ENCODE measurements around the gene RIPK1.

RIPK1 gene

DNA sequence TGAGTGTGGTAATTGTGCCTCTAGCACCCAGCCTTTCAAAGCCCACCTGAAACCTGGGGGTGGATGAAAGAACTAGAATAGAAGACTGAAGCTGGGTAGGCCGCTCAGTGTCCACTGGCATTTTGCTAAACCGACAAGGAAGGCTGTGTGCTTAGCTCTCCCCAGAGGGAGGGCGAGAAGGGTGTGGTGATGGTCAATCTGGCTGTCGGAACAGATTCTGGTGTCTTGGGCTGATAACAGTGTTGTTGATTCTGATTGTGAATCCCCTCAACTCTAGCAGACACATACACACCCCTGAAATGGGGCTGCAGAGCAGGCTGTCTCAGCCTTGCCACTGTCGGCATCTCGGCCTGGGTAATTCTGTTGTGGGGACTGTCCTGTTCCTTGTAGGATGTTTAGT lies 46.1 kb downstream of the RIPK1 start:
- H3K36me3 ChIP-seq (ENCODE audit: control insufficient read depth, insufficient read depth, low read length), result 0 out of 2 replicates have a peak, but pooled peaks cover 2% of the 10 kb centered on the region
- no CpG with 5 or more reads among the region's 6 CpGs for WGBS (ENCODE audit: insufficient coverage, insufficient read length)
- H3K27ac ChIP-seq (ENCODE audit: low read length), result no peak overlapping the region
- H3K4me1 ChIP-seq (ENCODE audit: control insufficient read depth, insufficient read depth, low read length), result no peaks in the 10 kb centered on the region
- H3K27me3 ChIP-seq (ENCODE audit: control insufficient read depth, insufficient read depth, low read length), result no peaks in the 10 kb centered on the region
- no peak for DNase-seq (ENCODE audit: low read depth, low spot score)
- no peaks in the 10 kb centered on the region for H3K9me3 ChIP-seq (ENCODE audit: control insufficient read depth, insufficient read depth, low read length)
- no peak overlapping the region for H3K4me3 ChIP-seq (ENCODE audit: low read length)

DNA sequence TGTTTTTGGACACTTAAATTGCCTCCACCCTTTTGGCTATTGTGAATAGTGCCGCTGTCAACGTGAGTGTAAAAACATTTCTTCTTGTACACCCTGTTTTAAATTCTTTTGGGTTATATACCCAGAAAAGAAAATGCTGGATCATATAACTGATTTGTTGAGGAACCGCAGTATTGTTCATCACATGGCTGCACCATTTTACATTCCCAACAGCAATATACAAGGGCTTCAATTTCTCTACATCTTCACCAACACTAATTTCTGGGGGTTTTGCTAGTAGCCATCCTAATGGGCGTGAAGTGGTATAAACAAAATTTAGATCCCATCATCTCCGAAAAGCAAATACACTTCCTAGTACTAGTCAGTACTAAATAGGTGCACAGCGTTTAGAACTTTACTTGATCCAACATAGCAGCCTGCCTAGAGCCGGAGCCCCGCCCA lies 49.6 kb downstream of the RIPK1 start:
- Histone ChIP-seq H3K36me3 (ENCODE audit: control insufficient read depth, insufficient read depth, low read length) (no peaks in the 10 kb centered on the region), H3K27ac (ENCODE audit: low read length) (no peak overlapping the region), H3K9me3 (ENCODE audit: control insufficient read depth, insufficient read depth, low read length) (no peaks in the 10 kb centered on the region), H3K4me1 (ENCODE audit: control insufficient read depth, insufficient read depth, low read length) (no peaks in the 10 kb centered on the region), H3K27me3 (ENCODE audit: control insufficient read depth, insufficient read depth, low read length) (no peaks in the 10 kb centered on the region), H3K4me3 (ENCODE audit: low read length) (peak overlapping the region; percentile 63; the same call in 1 of the 2 replicates)
- DNase-seq (ENCODE audit: low read depth, low spot score), result no peak
- WGBS (ENCODE audit: insufficient coverage, insufficient read length), result no CpG with 5 or more reads among the region's 8 CpGs

DNA sequence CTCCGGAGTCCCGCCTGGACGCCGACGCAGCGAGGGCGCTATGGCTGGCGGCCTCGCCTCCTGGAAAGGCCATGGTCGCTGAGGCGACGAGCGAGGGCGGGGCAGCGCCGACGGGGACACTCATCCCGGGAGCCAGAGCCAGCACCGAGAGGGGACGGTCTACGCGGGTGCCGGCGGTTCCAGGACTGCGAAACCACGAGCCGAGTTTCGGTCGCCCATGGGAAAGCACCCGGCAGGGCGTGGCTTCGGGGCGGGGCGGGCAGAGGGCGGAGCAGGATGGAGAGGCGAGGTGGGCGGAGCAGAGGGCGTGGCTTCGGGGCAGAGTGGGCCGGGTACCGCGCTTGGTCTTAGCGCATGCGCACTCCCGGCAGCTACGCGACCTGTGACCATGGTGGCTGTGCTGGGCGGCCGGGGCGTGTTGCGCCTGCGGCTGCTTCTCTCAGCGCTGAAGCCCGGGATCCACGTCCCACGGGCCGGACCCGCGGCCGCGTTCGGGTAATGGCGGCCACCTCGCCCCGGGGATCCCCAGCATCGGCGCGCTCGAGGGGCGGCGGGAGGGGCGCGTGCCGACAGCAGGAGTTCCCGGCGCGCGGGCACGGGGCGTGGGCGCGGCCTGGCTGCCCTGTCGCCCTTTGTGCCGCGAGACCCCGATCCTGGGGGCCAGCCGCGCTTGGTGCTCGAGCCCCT lies 50.2 kb downstream of the RIPK1 start, which contains the start of gene BPHL:
Gene BPHL, plus strand, starts transcription at position 359 of the 687 bp plus-strand sequence. Its CDS starts 30 bp downstream, at position 389.
- Histone ChIP-seq H3K4me1 (ENCODE audit: control insufficient read depth, insufficient read depth, low read length) (no peaks in the 10 kb centered on the region), H3K27me3 (ENCODE audit: control insufficient read depth, insufficient read depth, low read length) (no peaks in the 10 kb centered on the region), H3K27ac (ENCODE audit: low read length) (no peak within 1 kb of the TSS), H3K9me3 (ENCODE audit: control insufficient read depth, insufficient read depth, low read length) (no peaks in the 10 kb centered on the region), H3K4me3 (ENCODE audit: low read length) (peak within 1 kb of the TSS; percentile 63), H3K36me3 (ENCODE audit: control insufficient read depth, insufficient read depth, low read length) (no peaks in the 10 kb centered on the region)
- peak; percentile 82 for DNase-seq (ENCODE audit: low read depth, low spot score)
- no CpG with 5 or more reads among the region's 89 CpGs for WGBS (ENCODE audit: insufficient coverage, insufficient read length)

GRCh38 chr6:3119040-3119723 lies 50.9 kb downstream of the RIPK1 start:
- H3K27me3 ChIP-seq (ENCODE audit: control insufficient read depth, insufficient read depth, low read length), result no peaks in the 10 kb centered on the region
- no peak overlapping the region for H3K27ac ChIP-seq (ENCODE audit: low read length)
- no peaks in the 10 kb centered on the region for H3K4me1 ChIP-seq (ENCODE audit: control insufficient read depth, insufficient read depth, low read length)
- WGBS (ENCODE audit: insufficient coverage, insufficient read length), result no CpG with 5 or more reads among the region's 19 CpGs
- H3K9me3 ChIP-seq (ENCODE audit: control insufficient read depth, insufficient read depth, low read length), result no peaks in the 10 kb centered on the region
- no peaks in the 10 kb centered on the region for H3K36me3 ChIP-seq (ENCODE audit: control insufficient read depth, insufficient read depth, low read length)
- DNase-seq (ENCODE audit: low read depth, low spot score), result no peak
- peak overlapping the region; percentile 63 for H3K4me3 ChIP-seq (ENCODE audit: low read length)

DNA sequence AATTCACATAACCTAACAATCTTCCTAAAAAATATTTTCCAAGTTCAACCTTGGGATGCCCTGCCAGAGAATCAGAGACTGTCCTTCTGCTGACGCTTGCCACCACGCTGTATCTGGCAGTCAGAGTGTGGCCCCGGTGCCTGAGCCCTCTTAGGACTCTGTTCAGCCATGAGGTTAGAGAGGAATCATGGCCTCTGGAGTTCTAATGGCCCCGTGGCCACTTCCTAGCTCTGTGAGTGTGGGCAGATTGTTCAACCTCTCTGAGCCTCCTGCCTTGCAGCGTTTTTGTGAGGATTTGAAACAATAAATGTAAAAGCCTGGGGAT lies 52.4 kb downstream of the RIPK1 start:
- H3K4me3 ChIP-seq (ENCODE audit: low read length), result no peak overlapping the region
- WGBS (ENCODE audit: insufficient coverage, insufficient read length), result no CpG with 5 or more reads among the region's 5 CpGs
- no peaks in the 10 kb centered on the region for H3K36me3 ChIP-seq (ENCODE audit: control insufficient read depth, insufficient read depth, low read length)
- no peaks in the 10 kb centered on the region for H3K4me1 ChIP-seq (ENCODE audit: control insufficient read depth, insufficient read depth, low read length)
- no peak for DNase-seq (ENCODE audit: low read depth, low spot score)
- H3K9me3 ChIP-seq (ENCODE audit: control insufficient read depth, insufficient read depth, low read length), result no peaks in the 10 kb centered on the region
- no peaks in the 10 kb centered on the region for H3K27me3 ChIP-seq (ENCODE audit: control insufficient read depth, insufficient read depth, low read length)
- H3K27ac ChIP-seq (ENCODE audit: low read length), result no peak overlapping the region

DNA sequence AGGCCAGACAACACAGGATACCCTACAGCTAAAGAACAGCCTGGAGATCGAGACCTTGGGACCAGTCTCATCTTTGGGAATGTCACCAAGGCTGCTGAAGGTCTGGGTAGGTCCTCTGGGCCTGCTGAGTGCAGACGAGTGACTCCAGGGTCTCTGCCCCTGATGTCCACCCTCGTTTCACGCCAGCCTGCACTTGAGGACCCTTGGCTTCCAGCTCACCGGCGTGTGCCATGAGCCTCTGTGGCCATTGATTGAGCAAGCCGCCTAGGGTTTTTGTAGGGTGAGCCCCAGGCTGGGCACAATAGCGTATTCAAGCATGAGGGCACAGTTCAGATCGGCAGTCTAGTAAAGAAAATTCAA lies 54.5 kb downstream of the RIPK1 start:
- no peak overlapping the region for H3K4me3 ChIP-seq (ENCODE audit: low read length)
- no peak for DNase-seq (ENCODE audit: low read depth, low spot score)
- H3K27ac ChIP-seq (ENCODE audit: low read length), result no peak overlapping the region
- no CpG with 5 or more reads among the region's 9 CpGs for WGBS (ENCODE audit: insufficient coverage, insufficient read length)
- H3K27me3 ChIP-seq (ENCODE audit: control insufficient read depth, insufficient read depth, low read length), result no peaks in the 10 kb centered on the region
- H3K9me3 ChIP-seq (ENCODE audit: control insufficient read depth, insufficient read depth, low read length), result no peaks in the 10 kb centered on the region
- no peaks in the 10 kb centered on the region for H3K36me3 ChIP-seq (ENCODE audit: control insufficient read depth, insufficient read depth, low read length)
- no peaks in the 10 kb centered on the region for H3K4me1 ChIP-seq (ENCODE audit: control insufficient read depth, insufficient read depth, low read length)

- DNase-seq (ENCODE audit: low read depth, low spot score), result no peak
- H3K27me3 ChIP-seq (ENCODE audit: control insufficient read depth, insufficient read depth, low read length), result no peaks in the 10 kb centered on the region
- no CpG with 5 or more reads among the region's 8 CpGs for WGBS (ENCODE audit: insufficient coverage, insufficient read length)
- no peaks in the 10 kb centered on the region for H3K9me3 ChIP-seq (ENCODE audit: control insufficient read depth, insufficient read depth, low read length)
- H3K36me3 ChIP-seq (ENCODE audit: control insufficient read depth, insufficient read depth, low read length), result peaks cover 4% of the 10 kb centered on the region; the same call in 1 of the 2 replicates
- no peaks in the 10 kb centered on the region for H3K4me1 ChIP-seq (ENCODE audit: control insufficient read depth, insufficient read depth, low read length)
- H3K4me3 ChIP-seq (ENCODE audit: low read length), result no peak overlapping the region
- no peak overlapping the region for H3K27ac ChIP-seq (ENCODE audit: low read length)
These were observed 56.4 kb downstream of the RIPK1 start for GRCh38 chr6:3124667-3125066.

DNA sequence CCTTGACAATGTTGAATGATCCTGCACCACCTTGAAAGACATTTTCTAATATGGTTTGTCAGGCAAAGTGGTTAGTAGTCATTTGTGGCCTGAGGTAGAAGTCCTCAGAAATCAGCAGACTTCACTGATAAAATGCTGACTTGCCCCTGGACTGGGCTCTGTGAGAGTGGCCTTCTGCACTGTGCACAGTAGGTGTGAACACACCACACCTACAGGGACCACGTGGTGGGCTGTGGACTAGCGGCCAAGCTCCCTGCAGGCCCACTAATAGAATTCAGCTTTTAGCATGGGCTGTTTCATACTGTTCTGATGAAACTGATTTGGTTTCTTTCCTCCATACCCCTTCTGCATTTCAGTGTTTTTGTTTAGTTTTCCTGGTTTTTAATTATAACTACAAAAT lies 57.5 kb downstream of the RIPK1 start:
- Histone ChIP-seq H3K36me3 (ENCODE audit: control insufficient read depth, insufficient read depth, low read length) (peaks cover 11% of the 10 kb centered on the region), H3K4me3 (ENCODE audit: low read length) (no peak overlapping the region), H3K9me3 (ENCODE audit: control insufficient read depth, insufficient read depth, low read length) (no peaks in the 10 kb centered on the region), H3K4me1 (ENCODE audit: control insufficient read depth, insufficient read depth, low read length) (no peaks in the 10 kb centered on the region), H3K27me3 (ENCODE audit: control insufficient read depth, insufficient read depth, low read length) (no peaks in the 10 kb centered on the region), H3K27ac (ENCODE audit: low read length) (no peak overlapping the region)
- no peak for DNase-seq (ENCODE audit: low read depth, low spot score)
- WGBS (ENCODE audit: insufficient coverage, insufficient read length), result no CpG with 5 or more reads among the region's 2 CpGs

DNA sequence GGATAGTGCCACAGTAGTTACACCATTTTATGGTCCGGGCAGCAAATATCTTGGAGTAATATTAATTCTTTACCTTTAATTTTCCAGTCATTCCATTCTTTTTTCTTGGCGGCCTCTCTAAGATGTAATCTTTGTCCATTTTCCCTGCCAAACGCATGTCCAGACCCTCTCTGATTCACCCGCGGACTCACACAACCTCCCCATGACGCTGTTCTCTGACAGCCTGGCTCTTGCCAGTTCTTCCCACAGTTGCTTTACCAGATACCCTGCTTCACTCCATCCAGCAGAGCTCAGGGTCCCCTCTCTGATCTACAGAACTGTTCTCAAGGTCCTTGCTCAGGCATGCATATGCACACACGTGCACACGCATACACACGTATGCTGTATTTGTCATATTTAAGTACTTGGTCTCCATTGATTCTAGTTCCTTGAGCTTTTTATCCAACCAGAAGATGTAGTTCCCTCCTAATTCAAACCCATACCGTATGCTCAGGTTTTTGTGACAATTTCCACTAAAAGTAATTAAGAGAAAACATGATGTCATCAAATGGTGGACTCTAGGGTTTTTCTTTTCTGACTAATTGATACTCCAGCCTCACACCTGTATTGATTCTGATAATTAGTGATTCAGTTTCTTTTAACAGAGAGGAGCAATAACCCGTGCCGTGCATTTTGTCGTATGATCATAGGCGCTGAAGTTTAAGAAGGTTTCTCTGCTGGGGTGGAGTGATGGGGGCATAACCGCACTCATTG lies 60.2 kb downstream of the RIPK1 start:
- WGBS (ENCODE audit: insufficient coverage, insufficient read length), result no CpG with 5 or more reads among the region's 15 CpGs
- Histone ChIP-seq H3K4me3 (ENCODE audit: low read length) (no peak overlapping the region), H3K4me1 (ENCODE audit: control insufficient read depth, insufficient read depth, low read length) (0 out of 2 replicates have a peak, but pooled peaks cover 2% of the 10 kb centered on the region), H3K27ac (ENCODE audit: low read length) (no peak overlapping the region), H3K36me3 (ENCODE audit: control insufficient read depth, insufficient read depth, low read length) (peaks cover 29% of the 10 kb centered on the region), H3K27me3 (ENCODE audit: control insufficient read depth, insufficient read depth, low read length) (no peaks in the 10 kb centered on the region), H3K9me3 (ENCODE audit: control insufficient read depth, insufficient read depth, low read length) (no peaks in the 10 kb centered on the region)
- DNase-seq (ENCODE audit: low read depth, low spot score), result no peak

DNA sequence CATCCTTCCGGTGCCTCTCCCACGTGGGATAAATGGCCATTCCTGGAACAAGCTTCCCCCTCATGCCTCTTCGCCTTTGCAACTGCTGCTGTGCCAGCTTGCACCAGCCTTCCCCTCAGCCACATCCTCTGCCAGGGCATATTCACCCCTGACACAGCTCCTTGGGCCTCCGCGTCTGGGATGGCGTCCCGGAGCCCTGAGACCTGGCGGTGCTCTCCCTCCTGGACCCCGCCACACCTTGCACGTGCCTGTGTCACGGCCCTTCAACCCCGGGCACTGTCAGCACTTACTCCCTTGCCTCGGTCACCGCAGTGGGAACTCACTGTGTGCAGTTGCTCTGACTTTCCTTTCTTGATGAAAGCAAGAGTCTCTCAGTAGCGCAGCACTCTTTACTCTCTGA lies 63.4 kb downstream of the RIPK1 start:
- Histone ChIP-seq H3K27me3 (ENCODE audit: control insufficient read depth, insufficient read depth, low read length) (no peaks in the 10 kb centered on the region), H3K9me3 (ENCODE audit: control insufficient read depth, insufficient read depth, low read length) (no peaks in the 10 kb centered on the region), H3K27ac (ENCODE audit: low read length) (no peak overlapping the region), H3K36me3 (ENCODE audit: control insufficient read depth, insufficient read depth, low read length) (peaks cover 30% of the 10 kb centered on the region), H3K4me1 (ENCODE audit: control insufficient read depth, insufficient read depth, low read length) (0 out of 2 replicates have a peak, but pooled peaks cover 2% of the 10 kb centered on the region), H3K4me3 (ENCODE audit: low read length) (no peak overlapping the region)
- DNase-seq (ENCODE audit: low read depth, low spot score), result no peak
- no CpG with 5 or more reads among the region's 15 CpGs for WGBS (ENCODE audit: insufficient coverage, insufficient read length)
